ENCODE measurements around the gene INTS11. TPM values are rescaled to one million over a fixed set of nuclear protein-coding genes. Genes with fewer than 3 reads are reported as not detected.
A peak's percentile ranks its signal among the peaks of the same experiment; 100 is the strongest.

INTS11 gene
- total RNA-seq, 1 experiment from 2014 or later: 189 TPM

DNA sequence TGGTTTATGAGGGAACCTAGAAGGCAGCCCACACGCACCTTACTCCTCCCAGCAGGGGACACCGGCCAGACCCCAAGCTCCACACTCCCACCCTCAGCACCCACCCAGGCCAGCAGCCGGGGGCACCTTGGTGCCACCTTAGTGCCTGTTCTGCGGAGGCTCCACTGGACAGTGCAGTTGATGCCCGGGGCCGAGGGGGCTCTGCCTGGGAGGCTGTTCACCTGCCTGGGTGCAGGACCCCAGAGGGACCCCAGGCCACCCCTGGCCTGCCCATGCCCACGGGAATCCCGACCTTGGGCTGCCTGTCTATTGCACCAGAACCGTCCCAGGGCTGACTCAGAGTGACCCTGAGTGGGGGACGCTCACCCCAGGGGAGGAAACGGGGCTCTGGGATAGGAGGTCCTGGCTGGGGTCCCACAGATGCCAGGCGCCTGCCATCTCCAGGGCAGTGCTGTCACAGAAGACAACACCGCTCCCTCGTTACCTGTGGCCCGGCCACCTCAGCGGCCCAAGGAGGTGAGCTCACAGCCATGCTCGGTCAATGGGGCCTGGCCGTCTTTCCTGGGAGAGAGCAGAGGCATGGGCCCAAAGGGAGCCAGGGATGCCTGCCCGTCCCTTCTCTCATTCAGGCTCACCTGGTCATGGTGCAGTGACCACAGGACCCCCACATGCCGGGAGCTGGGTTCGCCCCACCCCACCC lies 43.5 kb downstream of the INTS11 start:
- DNase-seq: no peak
- Histone ChIP-seq H3K36me3 (replicated peaks; ENCODE audit: control insufficient read depth, insufficient read depth, low read length) (no peaks in the 10 kb centered on the region), H3K4me3 (ENCODE audit: insufficient read depth, low read depth, low read length) (no peak overlapping the region), H3K27me3 (ENCODE audit: control insufficient read depth, insufficient read depth, low read length) (no peaks in the 10 kb centered on the region)

DNA sequence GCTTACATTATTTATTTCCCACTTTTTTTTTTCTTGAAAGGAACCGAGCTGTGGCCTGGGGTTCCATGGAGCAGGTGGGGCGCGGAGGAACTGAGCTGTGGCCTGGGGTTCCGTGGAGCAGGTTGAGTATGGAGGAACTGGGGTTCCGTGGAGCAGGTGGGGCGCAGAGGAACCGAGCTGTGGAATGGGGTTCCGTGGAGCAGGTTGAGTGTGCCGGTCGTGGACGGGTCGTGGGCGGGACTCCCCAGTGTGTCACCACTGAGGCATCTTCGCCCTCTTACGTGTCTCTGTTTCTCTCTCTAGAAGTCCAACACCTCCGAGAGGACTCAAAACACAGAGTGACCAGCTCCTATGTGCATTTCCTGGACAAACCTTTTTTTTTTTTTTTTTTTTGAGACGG lies 45.4 kb downstream of the INTS11 start:
- Histone ChIP-seq H3K36me3 (replicated peaks; ENCODE audit: control insufficient read depth, insufficient read depth, low read length) (no peaks in the 10 kb centered on the region), H3K4me3 (ENCODE audit: insufficient read depth, low read depth, low read length) (no peak overlapping the region), H3K27me3 (ENCODE audit: control insufficient read depth, insufficient read depth, low read length) (no peaks in the 10 kb centered on the region)
- DNase-seq: no peak

DNA sequence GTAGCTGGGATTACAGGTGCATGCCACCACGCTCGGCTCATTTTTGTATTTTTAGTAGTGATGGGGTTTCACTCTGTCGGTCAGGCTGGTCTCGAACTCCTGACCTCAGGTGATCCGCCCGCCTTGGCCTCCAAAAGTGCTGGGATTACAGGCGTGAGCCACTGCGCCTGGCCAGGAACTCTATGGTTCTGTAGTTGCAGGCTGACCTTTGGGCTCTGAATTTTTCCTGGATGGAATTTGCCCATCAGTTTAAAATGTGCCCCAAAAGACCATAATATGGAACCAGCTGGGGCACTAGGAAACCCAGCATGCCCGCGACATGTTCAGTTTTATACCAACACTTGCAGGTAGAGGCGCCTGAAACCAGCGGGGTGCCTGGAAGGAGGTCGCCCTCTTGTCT lies 45.8 kb downstream of the INTS11 start:
- Histone ChIP-seq H3K36me3 (replicated peaks; ENCODE audit: control insufficient read depth, insufficient read depth, low read length) (no peaks in the 10 kb centered on the region), H3K4me3 (ENCODE audit: insufficient read depth, low read depth, low read length) (no peak overlapping the region), H3K27me3 (ENCODE audit: control insufficient read depth, insufficient read depth, low read length) (no peaks in the 10 kb centered on the region)
- DNase-seq: no peak

DNA sequence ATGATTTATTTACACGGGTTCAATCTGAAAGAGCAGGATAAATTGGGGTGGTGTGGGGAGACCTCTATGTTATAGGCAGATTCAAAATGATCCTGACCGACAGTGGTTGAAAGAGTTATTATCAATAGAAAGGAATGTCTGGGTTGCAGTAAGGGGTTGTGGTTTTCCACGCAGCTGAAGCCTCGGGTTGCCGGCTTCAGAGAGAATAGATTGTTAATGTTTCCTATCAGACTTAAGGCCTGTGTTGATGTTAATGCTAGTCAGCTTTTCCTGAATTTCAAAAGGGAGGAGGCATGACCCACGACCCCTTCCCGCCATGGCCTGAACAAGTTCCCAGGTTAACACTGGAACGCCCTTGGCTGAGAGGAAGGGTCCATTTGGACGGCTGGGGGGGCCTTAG lies 48.6 kb downstream of the INTS11 start:
- peaks cover 3% of the 10 kb centered on the region; the same call in 1 of the 2 replicates for H3K36me3 ChIP-seq (replicated peaks; ENCODE audit: control insufficient read depth, insufficient read depth, low read length)
- no peak for DNase-seq
- no peak overlapping the region for H3K4me3 ChIP-seq (ENCODE audit: insufficient read depth, low read depth, low read length)
- no peaks in the 10 kb centered on the region for H3K27me3 ChIP-seq (ENCODE audit: control insufficient read depth, insufficient read depth, low read length)

DNA sequence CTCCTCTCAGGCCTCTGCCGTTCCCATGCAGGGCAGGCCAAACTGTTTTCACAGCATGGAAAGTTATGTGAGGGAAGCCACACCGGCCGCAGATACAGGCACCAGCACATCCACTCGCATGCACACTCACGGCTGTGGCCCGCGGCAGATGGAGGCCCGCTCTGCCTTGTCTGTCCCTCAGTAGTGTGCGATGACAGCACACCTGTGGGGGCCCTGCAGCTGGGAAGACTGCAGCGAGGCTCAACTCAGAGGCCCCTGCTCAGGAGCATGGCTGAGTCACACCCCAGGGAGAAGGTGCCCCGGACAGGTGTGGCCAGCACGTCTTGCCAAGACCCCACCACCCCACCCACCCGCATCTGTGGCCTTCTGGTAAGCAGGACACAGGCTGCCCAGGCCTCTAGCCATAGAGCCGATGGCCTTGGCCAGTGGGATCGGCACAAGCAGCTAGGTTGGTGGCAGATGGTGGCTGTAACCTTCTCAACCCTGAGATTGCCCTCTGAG lies 49.5 kb downstream of the INTS11 start:
- H3K27me3 ChIP-seq (ENCODE audit: control insufficient read depth, insufficient read depth, low read length): no peaks in the 10 kb centered on the region
- peaks cover 3% of the 10 kb centered on the region; the same call in 1 of the 2 replicates for H3K36me3 ChIP-seq (replicated peaks; ENCODE audit: control insufficient read depth, insufficient read depth, low read length)
- peak overlapping the region; percentile 71; the same call in 1 of the 2 replicates for H3K4me3 ChIP-seq (ENCODE audit: insufficient read depth, low read depth, low read length)

DNA sequence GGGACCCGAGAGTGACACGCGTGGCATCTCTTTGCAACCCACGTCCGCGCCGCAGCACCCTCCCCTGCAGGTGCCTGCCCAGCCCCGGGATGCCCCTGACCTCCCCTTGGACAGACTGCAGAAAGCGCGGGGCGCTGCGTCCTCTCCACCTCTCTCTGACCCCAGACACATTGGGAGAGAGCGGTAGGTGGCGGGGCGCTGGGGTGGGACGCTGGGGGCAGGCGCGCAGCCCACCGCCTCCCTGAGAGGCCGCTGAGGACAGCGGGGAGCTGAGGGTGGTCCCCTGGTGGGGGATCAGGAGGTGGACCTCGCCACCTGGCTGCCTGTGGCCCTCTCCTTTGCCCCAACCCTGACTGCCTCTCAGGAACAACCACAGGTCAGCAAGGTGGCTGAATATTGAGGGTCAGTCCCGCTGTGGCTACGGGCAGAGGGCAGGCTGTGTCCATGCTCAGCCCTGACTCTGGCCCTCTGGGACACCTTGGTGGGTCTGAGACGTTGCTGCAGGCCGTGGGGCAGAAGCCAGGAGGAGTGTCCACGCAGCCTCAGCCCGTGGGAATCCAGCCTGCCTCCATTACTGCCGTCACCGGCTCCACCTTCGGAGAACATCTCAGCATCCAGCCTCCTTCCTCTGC lies 50.0 kb downstream of the INTS11 start:
- Histone ChIP-seq H3K36me3 (replicated peaks; ENCODE audit: control insufficient read depth, insufficient read depth, low read length) (peaks cover 3% of the 10 kb centered on the region; the same call in 1 of the 2 replicates), H3K4me3 (ENCODE audit: insufficient read depth, low read depth, low read length) (peak overlapping the region; percentile 71), H3K27me3 (ENCODE audit: control insufficient read depth, insufficient read depth, low read length) (no peaks in the 10 kb centered on the region)
- DNase-seq: no peak

More for the DNA sequence above, 49.5 kb downstream of the INTS11 start:
- DNase-seq: no peak

DNA sequence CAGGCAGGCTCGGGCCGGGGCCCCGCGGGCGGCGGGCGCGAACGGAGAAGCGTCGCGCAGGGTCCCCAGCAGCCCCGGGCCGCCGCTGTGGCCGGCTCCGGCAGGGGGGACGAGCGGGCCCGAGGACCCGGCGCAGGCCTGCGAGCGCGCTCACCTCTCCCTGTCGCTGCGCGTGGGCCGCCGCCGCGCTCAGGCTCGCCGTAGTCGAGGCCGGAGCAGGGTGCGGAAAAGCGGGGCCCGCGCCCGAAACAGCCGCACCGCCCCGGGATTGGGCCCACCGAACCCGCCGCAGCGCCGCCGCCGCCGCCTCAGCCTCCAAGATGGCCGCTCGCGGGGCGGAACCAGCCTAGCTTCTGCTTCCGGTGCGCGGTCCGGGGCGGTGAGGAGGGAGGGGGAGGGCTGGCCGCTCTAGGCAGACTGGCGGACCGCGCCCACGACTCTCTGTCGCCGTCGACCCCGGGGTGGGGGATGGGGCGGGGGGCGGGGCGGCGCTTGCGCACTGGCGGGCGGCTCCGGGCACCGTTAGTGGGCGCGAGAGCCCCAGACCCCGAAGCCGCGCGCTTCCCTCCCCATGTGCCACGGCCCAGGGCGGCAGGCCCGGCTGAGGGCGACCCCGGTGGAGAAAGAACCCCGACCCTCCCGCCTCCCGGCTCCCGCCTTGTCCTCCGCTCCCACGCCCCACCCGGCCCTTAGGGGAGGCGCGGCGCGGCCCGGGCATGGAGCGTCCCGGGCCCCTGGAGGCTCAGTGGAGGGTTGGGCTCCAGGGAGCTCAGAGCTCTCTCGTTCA lies 50.8 kb downstream of the INTS11 start, which contains the start of gene UBE2J2:
Gene UBE2J2, minus strand, starts transcription at position 343 of the 787 bp plus-strand sequence. CDS start 5,862 bp downstream, outside the sequence.
- no peaks in the 10 kb centered on the region for H3K27me3 ChIP-seq (ENCODE audit: control insufficient read depth, insufficient read depth, low read length)
- H3K36me3 ChIP-seq (replicated peaks; ENCODE audit: control insufficient read depth, insufficient read depth, low read length): peaks cover 3% of the 10 kb centered on the region; the same call in 1 of the 2 replicates
- DNase-seq: peak; percentile 100
- H3K4me3 ChIP-seq (ENCODE audit: insufficient read depth, low read depth, low read length): peak within 1 kb of the TSS; percentile 94

DNA sequence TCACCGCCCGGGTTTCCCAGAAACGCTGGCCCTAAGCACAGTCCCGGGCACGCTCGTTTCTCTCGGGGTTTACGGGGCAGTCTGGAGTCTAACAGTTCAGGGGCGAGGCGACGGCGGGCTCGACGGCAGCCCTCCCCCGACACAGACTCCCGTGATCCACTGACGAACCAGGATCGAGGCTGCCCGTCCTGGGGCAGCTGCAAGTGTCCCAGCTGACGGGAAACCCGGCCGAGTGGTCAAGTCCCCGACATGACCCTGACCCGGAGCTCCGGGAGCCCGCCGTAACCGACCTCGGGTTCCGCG lies 51.3 kb downstream of the INTS11 start:
- H3K36me3 ChIP-seq (replicated peaks; ENCODE audit: control insufficient read depth, insufficient read depth, low read length): peaks cover 3% of the 10 kb centered on the region; the same call in 1 of the 2 replicates
- H3K27me3 ChIP-seq (ENCODE audit: control insufficient read depth, insufficient read depth, low read length): no peaks in the 10 kb centered on the region
- no peak for DNase-seq
- peak overlapping the region; percentile 94 for H3K4me3 ChIP-seq (ENCODE audit: insufficient read depth, low read depth, low read length)

DNA sequence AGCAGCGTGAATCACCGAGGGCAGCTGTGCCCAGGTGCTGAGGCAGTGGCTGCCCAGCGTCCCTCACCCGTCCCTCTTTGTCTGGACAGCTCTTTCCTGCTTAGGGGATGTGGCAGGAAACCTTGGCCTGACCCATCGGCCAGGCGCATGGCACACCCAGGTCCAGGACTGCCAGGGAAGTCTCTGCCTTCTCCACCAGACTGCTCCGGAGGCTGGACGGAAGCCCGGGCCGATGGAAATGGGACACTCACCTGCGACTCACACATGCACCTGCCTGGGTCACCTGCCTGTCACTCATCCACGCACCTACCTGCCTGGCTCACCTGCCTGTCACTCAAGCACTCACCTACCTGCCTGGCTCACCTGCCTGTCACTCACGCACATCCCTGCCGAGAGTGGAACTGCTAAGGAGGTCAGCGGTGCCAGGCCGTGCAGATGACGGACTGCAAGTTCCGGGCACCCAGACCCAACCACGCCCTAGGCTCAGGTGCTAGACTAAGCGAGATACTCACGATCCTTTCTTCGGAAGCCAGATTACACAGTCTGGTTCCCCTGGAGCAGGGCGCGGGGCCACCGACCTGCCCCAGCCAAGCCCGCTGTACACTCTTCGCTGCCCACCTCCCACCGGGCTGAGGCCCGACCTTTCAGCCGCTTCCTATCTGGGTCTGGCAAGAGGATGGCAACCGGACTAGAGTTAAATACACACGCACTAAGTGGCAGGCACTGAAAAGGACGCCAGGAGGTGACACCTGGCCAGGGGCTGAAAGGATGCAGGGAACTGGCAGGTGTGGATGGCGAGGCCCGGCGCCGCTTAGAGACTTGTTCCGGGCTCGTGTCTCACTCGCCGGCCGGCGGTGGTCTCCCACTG lies 51.9 kb downstream of the INTS11 start:
- DNase-seq: peak; percentile 70
- no peaks in the 10 kb centered on the region for H3K27me3 ChIP-seq (ENCODE audit: control insufficient read depth, insufficient read depth, low read length)
- H3K36me3 ChIP-seq (replicated peaks; ENCODE audit: control insufficient read depth, insufficient read depth, low read length): peaks cover 5% of the 10 kb centered on the region
- H3K4me3 ChIP-seq (ENCODE audit: insufficient read depth, low read depth, low read length): peak overlapping the region; percentile 94

DNA sequence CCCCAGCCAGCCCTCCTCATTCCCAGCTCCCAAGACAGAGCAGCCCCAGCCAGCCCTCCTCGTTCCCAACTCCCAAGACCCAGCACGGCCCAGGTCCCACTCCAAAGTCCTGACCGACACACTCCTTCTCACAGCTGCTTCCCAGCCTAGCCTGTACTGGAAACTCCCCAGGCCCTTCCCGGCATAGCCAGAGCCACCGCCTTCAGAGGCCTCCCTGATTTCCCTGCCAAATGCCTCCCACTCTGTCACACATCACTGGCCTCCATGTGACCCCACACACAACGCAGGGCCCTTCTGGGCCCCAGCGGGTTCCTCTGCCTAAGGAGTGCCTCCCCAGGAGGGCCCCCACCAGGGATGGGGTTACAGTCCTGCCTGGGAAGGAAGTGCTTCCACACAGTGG lies 53.6 kb downstream of the INTS11 start:
- H3K27me3 ChIP-seq (ENCODE audit: control insufficient read depth, insufficient read depth, low read length): no peaks in the 10 kb centered on the region
- no peak overlapping the region for H3K4me3 ChIP-seq (ENCODE audit: insufficient read depth, low read depth, low read length)

DNA sequence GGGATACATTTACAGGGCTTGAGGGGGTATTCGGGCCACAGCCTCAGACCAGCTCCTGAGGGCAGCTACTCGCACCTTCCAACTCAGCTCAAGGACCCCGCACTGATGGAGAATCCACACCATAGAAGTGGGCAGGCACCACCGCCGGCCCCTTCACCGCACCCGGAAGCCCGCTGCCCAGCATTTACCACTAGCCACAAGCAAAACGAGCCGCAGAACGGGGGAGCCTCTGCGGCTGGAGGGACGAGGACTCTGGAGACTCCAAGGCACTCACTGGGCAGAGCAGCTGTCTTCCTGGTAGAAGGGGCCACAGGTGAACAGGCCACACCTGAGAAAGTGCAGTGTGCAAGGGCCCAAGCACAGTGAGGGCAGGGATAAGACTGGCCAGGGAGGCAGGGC lies 56.2 kb downstream of the INTS11 start:
- Histone ChIP-seq H3K27me3 (ENCODE audit: control insufficient read depth, insufficient read depth, low read length) (no peaks in the 10 kb centered on the region), H3K36me3 (replicated peaks; ENCODE audit: control insufficient read depth, insufficient read depth, low read length) (peaks cover 13% of the 10 kb centered on the region), H3K4me3 (ENCODE audit: insufficient read depth, low read depth, low read length) (no peak overlapping the region)
- DNase-seq: peak; percentile 51

More for the DNA sequence above, 53.6 kb downstream of the INTS11 start:
- DNase-seq: peak; percentile 37
- peaks cover 9% of the 10 kb centered on the region for H3K36me3 ChIP-seq (replicated peaks; ENCODE audit: control insufficient read depth, insufficient read depth, low read length)

DNA sequence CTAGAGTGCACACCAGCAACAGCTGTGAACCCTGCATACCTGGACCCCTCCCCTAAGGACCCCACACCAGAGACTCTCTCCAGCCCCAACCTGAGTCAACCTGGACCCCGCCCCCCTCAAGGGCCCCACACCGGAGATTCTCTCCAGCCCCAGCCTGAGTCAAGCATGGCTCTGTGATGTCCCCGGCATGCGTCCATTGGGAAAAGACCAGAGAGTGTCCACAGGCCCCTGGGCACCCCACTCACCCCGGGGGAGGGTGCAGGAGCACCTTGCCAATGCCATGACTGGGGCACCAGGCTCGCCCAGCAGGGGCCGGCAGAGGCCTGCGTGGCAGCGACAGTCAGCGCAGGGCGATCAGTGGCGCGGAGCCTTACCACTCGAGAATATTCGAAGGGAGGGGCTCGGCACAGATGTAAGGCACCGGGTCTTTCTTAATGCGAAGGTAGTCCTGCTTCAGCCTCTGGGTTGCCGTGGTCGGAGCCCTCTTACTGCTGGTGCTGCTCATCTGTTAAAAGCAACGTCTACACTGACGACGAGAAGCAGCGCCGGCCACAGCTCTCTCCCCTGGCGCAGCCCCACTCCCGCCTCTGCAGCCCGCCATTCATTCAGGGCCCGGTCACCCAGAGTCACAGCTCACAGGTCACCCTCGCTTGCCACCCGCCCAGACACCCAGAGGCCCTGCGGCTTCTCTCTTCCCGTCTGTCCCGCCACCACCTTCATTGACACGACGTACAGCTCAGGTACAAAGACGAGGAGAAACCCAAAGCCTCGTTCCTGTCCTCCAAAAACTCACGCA lies 56.8 kb downstream of the INTS11 start:
- DNase-seq: peak; percentile 60
- H3K36me3 ChIP-seq (replicated peaks; ENCODE audit: control insufficient read depth, insufficient read depth, low read length): peaks cover 19% of the 10 kb centered on the region
- no peak overlapping the region for H3K4me3 ChIP-seq (ENCODE audit: insufficient read depth, low read depth, low read length)
- no peaks in the 10 kb centered on the region for H3K27me3 ChIP-seq (ENCODE audit: control insufficient read depth, insufficient read depth, low read length)

DNA sequence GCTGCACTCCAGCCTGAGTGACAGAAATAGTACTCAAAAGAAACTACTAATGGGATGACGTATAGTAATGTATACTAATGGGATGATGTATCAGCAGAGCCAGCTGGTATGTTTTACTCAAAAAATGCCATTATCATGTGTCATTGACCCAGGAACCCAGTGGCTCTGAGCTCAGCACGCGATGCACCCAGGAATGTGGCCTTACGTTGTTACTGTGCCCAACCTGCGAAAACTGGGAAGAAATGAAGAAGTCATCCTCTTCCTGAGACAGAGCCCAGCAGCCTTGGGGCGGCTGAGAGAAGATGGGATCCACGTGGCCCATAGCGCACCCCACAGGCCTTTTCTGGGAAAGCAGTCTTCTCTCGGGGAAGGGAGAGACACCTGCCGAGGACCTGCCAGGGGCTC lies 59.6 kb downstream of the INTS11 start:
- Histone ChIP-seq H3K36me3 (replicated peaks; ENCODE audit: control insufficient read depth, insufficient read depth, low read length) (peaks cover 28% of the 10 kb centered on the region), H3K4me3 (ENCODE audit: insufficient read depth, low read depth, low read length) (no peak overlapping the region), H3K27me3 (ENCODE audit: control insufficient read depth, insufficient read depth, low read length) (no peaks in the 10 kb centered on the region)
- DNase-seq: peak; percentile 90
